CD4-positive, alpha-beta T cell (primary cell): ENCODE measurements around the gene BLMH. TPM values are rescaled to one million over a fixed set of nuclear protein-coding genes. Genes with fewer than 3 reads are reported as not detected.

Experiments
- ATAC-seq: fragments of 200-7000 bp; cut with Tn5 transposase; one replicate; pipeline ENCODE4 v1.10.0; 2022; ENCODE audit warnings: mild to moderate bottlenecking; ENCODE audit not compliant: poor library complexity
- CTCF ChIA-PET: fragments of 350-600 bp; sonication (Branson Sonifier 250); formaldehyde crosslinking; loops from one replicate; lab custom pipeline; 2021; ENCODE audit warnings: antibody characterized with exemption, inconsistent platforms; lab: Charles Lee
- POLR2A ChIA-PET: fragments of 350-600 bp; sonication (Branson Sonifier 250); formaldehyde crosslinking; loops from one replicate; lab custom pipeline; 2021; ENCODE audit warnings: antibody characterized with exemption, inconsistent platforms; lab: Charles Lee
- DNase-seq, 14 experiments: peaks; one replicate each; pipeline ENCODE4 v3.0.0-alpha.2; 2013 to 2020; ENCODE audit warnings: mixed read lengths in 2 of 14
- H3K27ac ChIP-seq, 2 donors: one replicate each; pipeline versions ENCODE4 v1.5.1 to v1.7.0; 2013; ENCODE audit warnings: low read length in 2 of 2, low read depth in 1 of 2, mild to moderate bottlenecking in 1 of 2
- H3K27me3 ChIP-seq, 2 experiments: 1 replicate in 1 of 2; 2 replicates in 1 of 2; pipeline versions ENCODE4 v1.6.1 to v1.7.0; 2013; ENCODE audit warnings: low read length in 2 of 2, control low read depth in 1 of 2, mild to moderate bottlenecking in 1 of 2, moderate library complexity in 1 of 2; ENCODE audit not compliant: insufficient read depth in 2 of 2, control insufficient read depth in 1 of 2
- H3K36me3 ChIP-seq: one replicate; pipeline ENCODE4 v1.6.1; 2013; ENCODE audit warnings: low read length, control low read depth; ENCODE audit not compliant: insufficient read depth
- H3K4me1 ChIP-seq: one replicate; pipeline ENCODE4 v1.6.1; 2013; ENCODE audit warnings: low read length, control low read depth; ENCODE audit not compliant: insufficient read depth
- H3K4me3 ChIP-seq: one replicate; pipeline ENCODE4 v1.5.1; 2013; ENCODE audit warnings: mild to moderate bottlenecking, low read length, moderate library complexity
- H3K9me3 ChIP-seq, 2 experiments: 1 replicate in 1 of 2; 2 replicates in 1 of 2; pipeline versions ENCODE4 v1.6.1 to v1.7.0; 2013; ENCODE audit warnings: low read length in 2 of 2, mild to moderate bottlenecking in 2 of 2, control low read depth in 1 of 2, moderate library complexity in 1 of 2; ENCODE audit not compliant: control insufficient read depth in 1 of 2, insufficient read depth in 1 of 2
- H3K27ac Mint-ChIP-seq: one replicate; pipeline ENCODE4 v1.8.0; 2020; ENCODE audit warnings: mixed read lengths
- H3K27me3 Mint-ChIP-seq: one replicate; pipeline ENCODE4 v1.8.0; 2021; ENCODE audit warnings: mixed read lengths
- H3K36me3 Mint-ChIP-seq: one replicate; pipeline ENCODE4 v1.8.0; 2021; ENCODE audit warnings: low read depth, mixed read lengths
- H3K4me1 Mint-ChIP-seq: one replicate; pipeline ENCODE4 v1.8.0; 2021; ENCODE audit warnings: low read depth, mixed read lengths
- H3K4me3 Mint-ChIP-seq: one replicate; pipeline ENCODE4 v1.8.0; 2020; ENCODE audit warnings: mild to moderate bottlenecking, mixed read lengths
- H3K9me3 Mint-ChIP-seq: one replicate; pipeline ENCODE4 v1.8.0; 2020; ENCODE audit warnings: mixed read lengths
- CTCF ChIP-seq: fragments of 200-600 bp; IDR thresholded peaks from one replicate; pipeline ENCODE4 v1.8.0; 2022; ENCODE audit warnings: antibody characterized with exemption, mild to moderate bottlenecking
- intact Hi-C, 2 experiments: fragments of 100-400 bp; cut with DNase I in 1 of 2; cut with micrococcal nuclease in 1 of 2; formaldehyde crosslinking; loops; one replicate each; pipeline versions ENCODE4 v1.15.1 to v1.9.0; 2023 to 2025; cut with DNase I, micrococcal nuclease
- total RNA-seq, 174 experiments: library from RNA in 2 of 174; stranded (reverse) in 2 of 174; gene quantifications; one replicate each; pipeline ENCODE4 v1.2.3 and lab custom pipeline; 2021 to 2026

BLMH gene
- total RNA-seq, 2 experiments from 2014 or later: 32.9 to 36.5 TPM

- no peaks in the 10 kb centered on the region for H3K27me3 ChIP-seq
- no peak for ATAC-seq
- Mint-ChIP-seq H3K27ac (no peak overlapping the region), H3K27me3 (no peaks in the 10 kb centered on the region), H3K4me1 (no peaks in the 10 kb centered on the region), H3K4me3 (no peak overlapping the region), H3K9me3 (no peaks in the 10 kb centered on the region), H3K36me3 (no peaks in the 10 kb centered on the region)
- intact Hi-C loops: no loop called here
- no peaks in the 10 kb centered on the region for H3K36me3 ChIP-seq
- no peaks in the 10 kb centered on the region for H3K4me1 ChIP-seq
- POLR2A ChIA-PET: interaction anchor here (0.6 to 1.0 kb wide), 3 partner anchors 12 to 23 kb away, joined by 3 read pairs; no protein-coding TSS in a partner anchor
- TF ChIP-seq CTCF: no peak
- H3K4me3 ChIP-seq: no peak overlapping the region
- no peaks in the 10 kb centered on the region for H3K9me3 ChIP-seq
- no peak for DNase-seq
- CTCF ChIA-PET: no interaction called here
- H3K27ac ChIP-seq: no peak overlapping the region
These were observed 13.0 kb upstream of the BLMH start for GRCh38 chr17:30304778-30305177.

GRCh38 chr17:30302241-30302640 is 10.5 kb upstream of the BLMH start:
- no peaks in the 10 kb centered on the region for H3K27me3 Mint-ChIP-seq
- no peaks in the 10 kb centered on the region for H3K9me3 ChIP-seq
- no peaks in the 10 kb centered on the region for H3K27me3 ChIP-seq
- no peaks in the 10 kb centered on the region for H3K36me3 Mint-ChIP-seq
- DNase-seq (no peak), ATAC-seq (no peak)
- no peak overlapping the region for H3K4me3 Mint-ChIP-seq
- H3K9me3 Mint-ChIP-seq: no peaks in the 10 kb centered on the region
- TF ChIP-seq CTCF: no peak
- no peaks in the 10 kb centered on the region for H3K36me3 ChIP-seq
- CTCF ChIA-PET: interaction anchor here (0.6 to 1.0 kb wide), 2 partner anchors 25 to 297 kb away, joined by 4 read pairs; no protein-coding TSS in a partner anchor
- no peak overlapping the region for H3K27ac Mint-ChIP-seq
- no peaks in the 10 kb centered on the region for H3K4me1 ChIP-seq
- intact Hi-C loops: no loop called here
- H3K4me1 Mint-ChIP-seq: no peaks in the 10 kb centered on the region
- POLR2A ChIA-PET: no interaction called here
- no peak overlapping the region for H3K27ac ChIP-seq
- H3K4me3 ChIP-seq: no peak overlapping the region

- H3K9me3 Mint-ChIP-seq: no peaks in the 10 kb centered on the region
- TF ChIP-seq CTCF: no peak
- no peak for ATAC-seq
- DNase-seq: no peak
- no peaks in the 10 kb centered on the region for H3K36me3 Mint-ChIP-seq
- Histone ChIP-seq H3K27me3 (no peaks in the 10 kb centered on the region), H3K4me3 (no peak overlapping the region), H3K27ac (no peak overlapping the region), H3K4me1 (no peaks in the 10 kb centered on the region), H3K36me3 (no peaks in the 10 kb centered on the region), H3K9me3 (no peaks in the 10 kb centered on the region)
- no peaks in the 10 kb centered on the region for H3K4me1 Mint-ChIP-seq
- ChIA-PET POLR2A (no interaction called here), CTCF (interaction anchor here (0.5 to 1.3 kb wide), 3 partner anchors 35 to 105 kb away, joined by 3 to 4 read pairs (median 3); no protein-coding TSS in a partner anchor)
- H3K27me3 Mint-ChIP-seq: no peaks in the 10 kb centered on the region
- intact Hi-C loops: no loop called here
- H3K4me3 Mint-ChIP-seq: no peak overlapping the region
- no peak overlapping the region for H3K27ac Mint-ChIP-seq
These were observed 9.1 kb upstream of the BLMH start for GRCh38 chr17:30300818-30301217.
